ENCODE measurements around the gene PELI1. TPM values are rescaled to one million over a fixed set of nuclear protein-coding genes. Genes with fewer than 3 reads are reported as not detected.

PELI1 gene
- total and polyA plus RNA-seq, 4 experiments from 2014 or later = 11.3 to 40.5 (median 26.1) TPM

GRCh38 chr2:64126601-64127000 is 17.6 kb downstream of the PELI1 start:
- peaks cover 30% of the 10 kb centered on the region for H3K4me1 ChIP-seq (ENCODE audit: insufficient read depth, low read length)
- Mint-ChIP-seq H3K27me3 (no peaks in the 10 kb centered on the region), H3K9me3 (no peaks in the 10 kb centered on the region), H3K4me3 (peak overlapping the region in 2 of 8 donors; percentile 24 to 28), H3K36me3 (peaks cover 13 to 16% of the 10 kb centered on the region in 2 donors), H3K4me1 (peaks cover 31 to 72% (median 45%) of the 10 kb centered on the region in 4 donors), H3K27ac (peak overlapping the region in 3 of 7 donors; percentile 6 to 59 (median 9))
- no peak overlapping the region for H3K27ac ChIP-seq (ENCODE audit: low read depth, low read length)
- no peak for DNase-seq
- ChIA-PET POLR2A (ENCODE audit: partially characterized antibody) (no interaction called here), CTCF (ENCODE audit: partially characterized antibody) (no interaction called here)
- no peaks in the 10 kb centered on the region for H3K36me3 ChIP-seq (ENCODE audit: insufficient read depth, low read length)
- no peak overlapping the region for H3K4me3 ChIP-seq (ENCODE audit: low read length in 2 of 2)
- intact Hi-C loops (cut with micrococcal nuclease) = no loop called here
- H3K9me3 ChIP-seq (ENCODE audit: control insufficient read depth in 1 of 2, low read length in 2 of 2) = no peaks in the 10 kb centered on the region
- H3K27me3 ChIP-seq (ENCODE audit: insufficient read depth, low read length) = no peaks in the 10 kb centered on the region

- H3K4me1 Mint-ChIP-seq = peaks cover 33 to 72% (median 48%) of the 10 kb centered on the region in 4 donors
- Histone ChIP-seq H3K9me3 (ENCODE audit: control insufficient read depth in 1 of 2, low read length in 2 of 2) (no peaks in the 10 kb centered on the region), H3K4me1 (ENCODE audit: insufficient read depth, low read length) (peaks cover 33% of the 10 kb centered on the region), H3K27ac (ENCODE audit: low read depth, low read length) (no peak overlapping the region), H3K36me3 (ENCODE audit: insufficient read depth, low read length) (no peaks in the 10 kb centered on the region), H3K27me3 (ENCODE audit: insufficient read depth, low read length) (no peaks in the 10 kb centered on the region), H3K4me3 (ENCODE audit: low read length in 2 of 2) (no peak overlapping the region)
- H3K9me3 Mint-ChIP-seq = no peaks in the 10 kb centered on the region
- peaks cover 19 to 21% of the 10 kb centered on the region in 2 donors for H3K36me3 Mint-ChIP-seq
- DNase-seq = no peak
- ChIA-PET POLR2A (ENCODE audit: partially characterized antibody) (no interaction called here), CTCF (ENCODE audit: partially characterized antibody) (interaction anchor here (0.6 to 1.3 kb wide), 3 partner anchors 11 to 75 kb away, joined by 3 read pairs; no protein-coding TSS in a partner anchor)
- H3K4me3 Mint-ChIP-seq = peak overlapping the region in 1 of 8 donors; percentile 36
- no peaks in the 10 kb centered on the region for H3K27me3 Mint-ChIP-seq
- H3K27ac Mint-ChIP-seq = peak overlapping the region in 2 of 7 donors; percentile 11 to 68
- intact Hi-C loops (cut with micrococcal nuclease) = loop anchor here (2.0 kb wide), 1 partner anchor 18 kb away; no protein-coding TSS in a partner anchor
These were observed 19.6 kb downstream of the PELI1 start for GRCh38 chr2:64124571-64124970.

GRCh38 chr2:64124168-64124567 is 20.1 kb downstream of the PELI1 start:
- intact Hi-C loops (cut with micrococcal nuclease) = loop anchor here (2.0 kb wide), 1 partner anchor 19 kb away; no protein-coding TSS in a partner anchor
- H3K9me3 ChIP-seq (ENCODE audit: control insufficient read depth in 1 of 2, low read length in 2 of 2) = no peaks in the 10 kb centered on the region
- H3K36me3 Mint-ChIP-seq = peaks cover 19 to 21% of the 10 kb centered on the region in 2 donors
- H3K27ac Mint-ChIP-seq = no peak overlapping the region
- no peak overlapping the region for H3K4me3 Mint-ChIP-seq
- H3K27me3 ChIP-seq (ENCODE audit: insufficient read depth, low read length) = no peaks in the 10 kb centered on the region
- peaks cover 35% of the 10 kb centered on the region for H3K4me1 ChIP-seq (ENCODE audit: insufficient read depth, low read length)
- no peaks in the 10 kb centered on the region for H3K27me3 Mint-ChIP-seq
- H3K27ac ChIP-seq (ENCODE audit: low read depth, low read length) = no peak overlapping the region
- H3K36me3 ChIP-seq (ENCODE audit: insufficient read depth, low read length) = no peaks in the 10 kb centered on the region
- no peaks in the 10 kb centered on the region for H3K9me3 Mint-ChIP-seq
- CTCF ChIA-PET (ENCODE audit: partially characterized antibody) = interaction anchor here (0.6 to 1.3 kb wide), 3 partner anchors 12 to 75 kb away, joined by 3 read pairs; no protein-coding TSS in a partner anchor
- DNase-seq = no peak
- POLR2A ChIA-PET (ENCODE audit: partially characterized antibody) = no interaction called here
- H3K4me3 ChIP-seq (ENCODE audit: low read length in 2 of 2) = no peak overlapping the region
- peaks cover 35 to 74% (median 50%) of the 10 kb centered on the region in 4 donors for H3K4me1 Mint-ChIP-seq

GRCh38 chr2:64123740-64124139 is 20.5 kb downstream of the PELI1 start:
- ChIA-PET POLR2A (ENCODE audit: partially characterized antibody) (no interaction called here), CTCF (ENCODE audit: partially characterized antibody) (interaction anchor here (1.0 kb wide), 1 partner anchor 12 kb away, joined by 3 read pairs; no protein-coding TSS in a partner anchor)
- peaks cover 31% of the 10 kb centered on the region for H3K4me1 ChIP-seq (ENCODE audit: insufficient read depth, low read length)
- Mint-ChIP-seq H3K9me3 (no peaks in the 10 kb centered on the region), H3K4me3 (no peak overlapping the region), H3K27me3 (no peaks in the 10 kb centered on the region), H3K36me3 (peaks cover 19 to 21% of the 10 kb centered on the region in 2 donors), H3K27ac (no peak overlapping the region), H3K4me1 (peaks cover 31 to 70% (median 47%) of the 10 kb centered on the region in 4 donors)
- intact Hi-C loops (cut with micrococcal nuclease) = loop anchor here (2.0 kb wide), 2 partner anchors 15 to 19 kb away; no protein-coding TSS in a partner anchor
- H3K4me3 ChIP-seq (ENCODE audit: low read length in 2 of 2) = no peak overlapping the region
- no peaks in the 10 kb centered on the region for H3K36me3 ChIP-seq (ENCODE audit: insufficient read depth, low read length)
- no peaks in the 10 kb centered on the region for H3K9me3 ChIP-seq (ENCODE audit: control insufficient read depth in 1 of 2, low read length in 2 of 2)
- H3K27ac ChIP-seq (ENCODE audit: low read depth, low read length) = no peak overlapping the region
- DNase-seq = no peak
- no peaks in the 10 kb centered on the region for H3K27me3 ChIP-seq (ENCODE audit: insufficient read depth, low read length)

- Histone ChIP-seq H3K27me3 (ENCODE audit: insufficient read depth, low read length) (no peaks in the 10 kb centered on the region), H3K4me3 (ENCODE audit: low read length in 2 of 2) (no peak overlapping the region), H3K9me3 (ENCODE audit: control insufficient read depth in 1 of 2, low read length in 2 of 2) (no peaks in the 10 kb centered on the region), H3K4me1 (ENCODE audit: insufficient read depth, low read length) (peaks cover 29% of the 10 kb centered on the region), H3K36me3 (ENCODE audit: insufficient read depth, low read length) (no peaks in the 10 kb centered on the region), H3K27ac (ENCODE audit: low read depth, low read length) (no peak overlapping the region)
- H3K4me1 Mint-ChIP-seq = peaks cover 30 to 64% (median 45%) of the 10 kb centered on the region in 4 donors
- H3K36me3 Mint-ChIP-seq = peaks cover 17 to 21% of the 10 kb centered on the region in 2 donors
- H3K27ac Mint-ChIP-seq = peak overlapping the region in 2 of 7 donors; percentile 11 to 63
- POLR2A ChIA-PET (ENCODE audit: partially characterized antibody) = no interaction called here
- no peaks in the 10 kb centered on the region for H3K9me3 Mint-ChIP-seq
- intact Hi-C loops (cut with micrococcal nuclease) = loop anchor here (2.0 kb wide), 1 partner anchor 14 kb away; no protein-coding TSS in a partner anchor
- H3K4me3 Mint-ChIP-seq = peak overlapping the region in 2 of 8 donors; percentile 4 to 27
- DNase-seq = peak in 1 of 5 donors; percentile 37
- H3K27me3 Mint-ChIP-seq = no peaks in the 10 kb centered on the region
- CTCF ChIA-PET (ENCODE audit: partially characterized antibody) = interaction anchor here (0.6 to 1.0 kb wide), 4 partner anchors 21 to 751 kb away, joined by 3 to 4 read pairs (median 4); no protein-coding TSS in a partner anchor
These were observed 21.9 kb downstream of the PELI1 start for GRCh38 chr2:64122358-64122757.

GRCh38 chr2:64120928-64121327 is 23.3 kb downstream of the PELI1 start:
- peaks cover 32 to 65% (median 48%) of the 10 kb centered on the region in 4 donors for H3K4me1 Mint-ChIP-seq
- H3K9me3 ChIP-seq (ENCODE audit: control insufficient read depth in 1 of 2, low read length in 2 of 2) = no peaks in the 10 kb centered on the region
- CTCF ChIA-PET (ENCODE audit: partially characterized antibody) = interaction anchor here (1.4 kb wide), 1 partner anchor 14 kb away, joined by 3 read pairs; no protein-coding TSS in a partner anchor

GRCh38 chr2:64120008-64120407 is 24.2 kb downstream of the PELI1 start:
- CTCF ChIA-PET (ENCODE audit: partially characterized antibody) = interaction anchor here (1.4 to 1.6 kb wide), 2 partner anchors 13 to 211 kb away, joined by 3 to 5 read pairs; no protein-coding TSS in a partner anchor

More at GRCh38 chr2:64120928-64121327, 23.3 kb downstream of the PELI1 start:
- Histone ChIP-seq H3K36me3 (ENCODE audit: insufficient read depth, low read length) (no peaks in the 10 kb centered on the region), H3K4me3 (ENCODE audit: low read length in 2 of 2) (no peak overlapping the region), H3K27me3 (ENCODE audit: insufficient read depth, low read length) (no peaks in the 10 kb centered on the region), H3K4me1 (ENCODE audit: insufficient read depth, low read length) (peaks cover 43% of the 10 kb centered on the region), H3K27ac (ENCODE audit: low read depth, low read length) (no peak overlapping the region)
- Mint-ChIP-seq H3K27me3 (no peaks in the 10 kb centered on the region), H3K4me3 (peak overlapping the region in 1 of 8 donors; percentile 50), H3K9me3 (no peaks in the 10 kb centered on the region), H3K36me3 (peaks cover 17 to 21% of the 10 kb centered on the region in 2 donors), H3K27ac (no peak overlapping the region)
- POLR2A ChIA-PET (ENCODE audit: partially characterized antibody) = interaction anchor here (1.0 kb wide), 1 partner anchor 22 kb away, joined by 3 read pairs; no protein-coding TSS in a partner anchor
- intact Hi-C loops (cut with micrococcal nuclease) = no loop called here
- no peak for DNase-seq

More at GRCh38 chr2:64120008-64120407, 24.2 kb downstream of the PELI1 start:
- Histone ChIP-seq H3K4me1 (ENCODE audit: insufficient read depth, low read length) (peaks cover 52% of the 10 kb centered on the region), H3K36me3 (ENCODE audit: insufficient read depth, low read length) (no peaks in the 10 kb centered on the region), H3K4me3 (ENCODE audit: low read length in 2 of 2) (no peak overlapping the region), H3K9me3 (ENCODE audit: control insufficient read depth in 1 of 2, low read length in 2 of 2) (no peaks in the 10 kb centered on the region), H3K27ac (ENCODE audit: low read depth, low read length) (no peak overlapping the region), H3K27me3 (ENCODE audit: insufficient read depth, low read length) (no peaks in the 10 kb centered on the region)
- no peaks in the 10 kb centered on the region for H3K27me3 Mint-ChIP-seq
- no peak for DNase-seq
- no peaks in the 10 kb centered on the region for H3K9me3 Mint-ChIP-seq
- intact Hi-C loops (cut with micrococcal nuclease) = no loop called here
- peaks cover 17 to 18% of the 10 kb centered on the region in 2 donors for H3K36me3 Mint-ChIP-seq
- no peak overlapping the region for H3K4me3 Mint-ChIP-seq
- H3K27ac Mint-ChIP-seq = no peak overlapping the region
- H3K4me1 Mint-ChIP-seq = peaks cover 37 to 69% (median 53%) of the 10 kb centered on the region in 4 donors
- POLR2A ChIA-PET (ENCODE audit: partially characterized antibody) = no interaction called here
